Breast epithelium (tissue), 3 donors: ENCODE data around the gene OSBPL2.

Source experiments
- POLR2A ChIP-seq: fragments of 450-650 bp; IDR thresholded peaks from one replicate; pipeline ENCODE4 v1.6.1; 2016; ENCODE audit warnings: antibody characterized with exemption, mild to moderate bottlenecking, moderate library complexity
- TF ChIP-seq, protein P1 (sequence below), 3 donors: fragments of 450-650 bp; IDR thresholded peaks; one replicate each; pipeline ENCODE4 v1.5.1; 2016 to 2017; ENCODE audit warnings: antibody characterized with exemption in 3 of 3, mild to moderate bottlenecking in 3 of 3, moderate library complexity in 3 of 3

DNA sequence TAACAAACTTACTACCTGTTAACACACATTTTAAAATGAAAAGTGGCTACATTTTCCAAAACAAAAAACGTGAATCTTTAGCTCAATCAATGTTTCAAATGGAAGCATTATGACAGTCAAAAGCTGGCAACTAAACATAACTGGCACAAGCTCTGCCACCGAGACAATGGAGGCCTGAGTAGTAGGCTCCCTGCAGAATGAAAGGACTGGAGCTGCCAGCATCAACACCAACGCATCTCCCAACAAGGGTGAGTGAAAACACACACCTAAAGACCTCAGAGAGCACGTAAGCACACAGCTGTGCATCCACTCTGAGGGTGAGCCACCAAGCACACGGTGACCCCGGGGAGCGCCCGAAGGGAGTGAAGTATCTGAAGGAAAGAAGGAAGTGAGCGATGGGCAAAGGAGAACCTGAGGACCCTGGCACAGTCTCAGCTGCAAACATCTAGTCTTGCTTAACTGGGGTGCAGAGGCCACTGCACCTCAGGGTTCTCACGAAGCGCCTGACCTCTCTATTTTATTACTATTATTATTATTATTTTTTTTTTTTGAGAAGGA, 62.9 kb downstream of the OSBPL2 start:
- TF ChIP-seq, protein P1, sequence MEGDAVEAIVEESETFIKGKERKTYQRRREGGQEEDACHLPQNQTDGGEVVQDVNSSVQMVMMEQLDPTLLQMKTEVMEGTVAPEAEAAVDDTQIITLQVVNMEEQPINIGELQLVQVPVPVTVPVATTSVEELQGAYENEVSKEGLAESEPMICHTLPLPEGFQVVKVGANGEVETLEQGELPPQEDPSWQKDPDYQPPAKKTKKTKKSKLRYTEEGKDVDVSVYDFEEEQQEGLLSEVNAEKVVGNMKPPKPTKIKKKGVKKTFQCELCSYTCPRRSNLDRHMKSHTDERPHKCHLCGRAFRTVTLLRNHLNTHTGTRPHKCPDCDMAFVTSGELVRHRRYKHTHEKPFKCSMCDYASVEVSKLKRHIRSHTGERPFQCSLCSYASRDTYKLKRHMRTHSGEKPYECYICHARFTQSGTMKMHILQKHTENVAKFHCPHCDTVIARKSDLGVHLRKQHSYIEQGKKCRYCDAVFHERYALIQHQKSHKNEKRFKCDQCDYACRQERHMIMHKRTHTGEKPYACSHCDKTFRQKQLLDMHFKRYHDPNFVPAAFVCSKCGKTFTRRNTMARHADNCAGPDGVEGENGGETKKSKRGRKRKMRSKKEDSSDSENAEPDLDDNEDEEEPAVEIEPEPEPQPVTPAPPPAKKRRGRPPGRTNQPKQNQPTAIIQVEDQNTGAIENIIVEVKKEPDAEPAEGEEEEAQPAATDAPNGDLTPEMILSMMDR (IDR thresholded peaks at IDR 0.05): no peak
- TF ChIP-seq POLR2A: no peak
